Stomach (tissue), 9 donors: ENCODE data around the gene ARFGAP1. TPM values are rescaled to one million over a fixed set of nuclear protein-coding genes. Genes with fewer than 3 reads are reported as not detected.

Experiments used
- DNase-seq, 2 donors: peaks; one replicate each; pipeline versions ENCODE4 v3.0.0 to v3.0.0-alpha.2; 2013 to 2019
- H3K27ac ChIP-seq, 5 donors: fragments of 200-600 bp in 4 of 5; sonication (generic) in 4 of 5; one replicate each; pipeline ENCODE4 v1.5.1; 2013 to 2019; ENCODE audit warnings: mild to moderate bottlenecking in 1 of 5, moderate library complexity in 1 of 5
- H3K27me3 ChIP-seq, 3 donors: fragments of 200-600 bp; sonication (generic); one replicate each; pipeline ENCODE4 v1.5.1; 2017 to 2019; ENCODE audit warnings: mixed run types in 1 of 3
- H3K36me3 ChIP-seq, 4 donors: fragments of 200-600 bp; sonication (generic); 1 replicate in 3 of 4; 2 replicates in 1 of 4; pipeline ENCODE4 v1.5.1; 2016 to 2019
- H3K4me1 ChIP-seq, 4 donors: fragments of 200-600 bp; sonication (generic); one replicate each; pipeline ENCODE4 v1.5.1; 2016 to 2019
- H3K4me3 ChIP-seq, 4 donors: fragments of 200-600 bp; sonication (generic) in 3 of 4; one replicate each; pipeline ENCODE4 v1.5.1; 2016 to 2019; ENCODE audit warnings: mild to moderate bottlenecking in 1 of 4
- H3K9me3 ChIP-seq, 4 donors: fragments of 200-600 bp; sonication (generic); one replicate each; pipeline ENCODE4 v1.5.1; 2016 to 2019
- EP300 ChIP-seq: sonication (generic); formaldehyde crosslinking; IDR thresholded peaks from one replicate; pipeline ENCODE4 v1.6.1; 2017; ENCODE audit warnings: antibody characterized with exemption
- POLR2A ChIP-seq, 4 donors: fragments of 450-650 bp; IDR thresholded peaks; one replicate each; pipeline ENCODE4 v1.6.1; 2016; ENCODE audit warnings: antibody characterized with exemption in 4 of 4, control low read depth in 2 of 4, mild to moderate bottlenecking in 1 of 4, moderate library complexity in 1 of 4
- POLR2AphosphoS5 ChIP-seq, 3 donors: sonication (generic); formaldehyde crosslinking; IDR thresholded peaks; one replicate each; pipeline ENCODE4 v1.6.1; 2016; ENCODE audit warnings: antibody characterized with exemption in 3 of 3
- WGBS, 5 donors: extraction: QIAGEN DNeasy Blood & Tissue Kit in 3 of 5; methylation state at CpG; one replicate each; pipeline versions ENCODE4 v1.1.5 to v1.1.7; 2013 to 2018; 5-methylcytosine and 5-hydroxymethylcytosine counted together
- intact Hi-C: fragments of 100-400 bp; cut with DNase I; formaldehyde crosslinking; loops from one replicate; pipeline ENCODE4 v1.15.1; 2023; ENCODE audit warnings: low total_unique reads
- polyA plus RNA-seq, 3 donors: library from polyadenylated mRNA; stranded (reverse); fragments of 200-250 nt; gene quantifications; one replicate each; pipeline ENCODE4 v1.2.3, GENCODE V29; 2013
- small RNA-seq, 4 donors: library from RNA; depleted of rRNA; stranded (forward); fragments of <200 nt; gene quantifications; one replicate each; pipeline ENCODE3, GENCODE V24; 2016
- total RNA-seq, 5 donors: library from RNA; depleted of rRNA; stranded (reverse); fragments of >200 nt; gene quantifications; one replicate each; pipeline versions ENCODE4 v1.1.0 to v1.2.3, GENCODE V29; 2014 to 2016
- TF ChIP-seq, protein P1 (sequence below), 7 experiments: fragments of 450-650 bp in 4 of 7; fragments of 200-600 bp in 3 of 7; sonication (generic) in 3 of 7; IDR thresholded peaks; one replicate each; pipeline ENCODE4 v1.5.1; 2016 to 2019; ENCODE audit warnings: antibody characterized with exemption in 7 of 7, control low read depth in 2 of 7, mild to moderate bottlenecking in 1 of 7
- donor health status: healthy with polysubstance abuse.
- donor health status: Bipolar disorder and iron deficiency.
- donor health status: healthy.

The ARFGAP1 gene
- total and polyA plus RNA-seq, 8 donors = 51.3 to 146 (median 59.4) TPM

DNA sequence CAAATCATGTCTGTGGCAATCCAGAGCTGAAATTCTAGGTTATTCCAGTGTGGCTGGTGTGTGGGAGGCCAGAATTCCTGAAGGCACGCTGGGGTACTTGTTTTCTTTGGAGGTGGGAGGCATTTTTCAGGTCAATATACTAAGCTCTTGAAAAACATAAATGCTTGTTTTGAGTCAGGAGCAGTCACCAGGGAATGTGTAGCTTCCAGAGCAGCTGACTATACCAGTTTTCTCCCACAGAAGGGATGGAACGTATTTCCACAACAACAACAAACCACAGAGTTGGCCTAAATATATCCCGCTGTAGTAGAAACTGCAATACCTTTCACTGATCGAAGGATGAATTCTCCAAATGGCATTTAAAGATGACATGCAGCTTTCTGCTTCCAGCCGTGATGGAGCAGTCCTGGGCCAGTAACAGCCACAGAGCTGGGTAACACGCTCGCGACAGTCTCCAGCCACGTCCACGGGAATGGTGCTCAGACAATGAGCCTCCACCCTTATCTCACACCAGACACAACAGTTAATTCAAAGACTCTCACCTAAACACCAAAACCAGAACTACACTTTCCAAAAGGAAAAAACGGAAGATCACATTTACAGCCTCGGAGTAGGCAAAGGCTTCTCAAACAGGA, 65.3 kb downstream of the ARFGAP1 start:
- WGBS, 5 donors = 67 to 71% (median 71%) methylated on average over 12 of the region's 12 CpGs
- intact Hi-C loops = no loop called here
- H3K27me3 ChIP-seq = peaks cover 8 to 78% (median 28%) of the 10 kb centered on the region in 3 donors
- peaks cover 0 to 6% (median 0%) of the 10 kb centered on the region in 4 donors for H3K9me3 ChIP-seq
- H3K4me1 ChIP-seq = no peaks in the 10 kb centered on the region
- no peaks in the 10 kb centered on the region for H3K36me3 ChIP-seq
- no peak for TF ChIP-seq EP300
- TF ChIP-seq, protein P1, sequence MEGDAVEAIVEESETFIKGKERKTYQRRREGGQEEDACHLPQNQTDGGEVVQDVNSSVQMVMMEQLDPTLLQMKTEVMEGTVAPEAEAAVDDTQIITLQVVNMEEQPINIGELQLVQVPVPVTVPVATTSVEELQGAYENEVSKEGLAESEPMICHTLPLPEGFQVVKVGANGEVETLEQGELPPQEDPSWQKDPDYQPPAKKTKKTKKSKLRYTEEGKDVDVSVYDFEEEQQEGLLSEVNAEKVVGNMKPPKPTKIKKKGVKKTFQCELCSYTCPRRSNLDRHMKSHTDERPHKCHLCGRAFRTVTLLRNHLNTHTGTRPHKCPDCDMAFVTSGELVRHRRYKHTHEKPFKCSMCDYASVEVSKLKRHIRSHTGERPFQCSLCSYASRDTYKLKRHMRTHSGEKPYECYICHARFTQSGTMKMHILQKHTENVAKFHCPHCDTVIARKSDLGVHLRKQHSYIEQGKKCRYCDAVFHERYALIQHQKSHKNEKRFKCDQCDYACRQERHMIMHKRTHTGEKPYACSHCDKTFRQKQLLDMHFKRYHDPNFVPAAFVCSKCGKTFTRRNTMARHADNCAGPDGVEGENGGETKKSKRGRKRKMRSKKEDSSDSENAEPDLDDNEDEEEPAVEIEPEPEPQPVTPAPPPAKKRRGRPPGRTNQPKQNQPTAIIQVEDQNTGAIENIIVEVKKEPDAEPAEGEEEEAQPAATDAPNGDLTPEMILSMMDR (IDR thresholded peaks at IDR 0.05) = no peak
- TF ChIP-seq POLR2A (IDR thresholded peaks at IDR 0.05) = no peak
- no peak for TF ChIP-seq POLR2AphosphoS5 (IDR thresholded peaks at IDR 0.05)
- H3K27ac ChIP-seq = no peak overlapping the region
- no peak for DNase-seq
- H3K4me3 ChIP-seq = no peak overlapping the region

Small RNA genes lying within 50 kb of the gene (small RNA-seq; reads per million reads assigned to genes)
- gene MIR3196 (0 reads per million in 4 donors), gene MIR4326 (0 to 0.92 (median 0.43) reads per million in 4 donors), gene RNU6-994P (0 reads per million in 4 donors)

Other genes starting within 250 kb of the ARFGAP1 start
- 10 to 100 TPM; 20.4 to 41.1 (median 33.3) TPM for gene YTHDF1, start 56.7 kb upstream of the ARFGAP1 start, total RNA-seq
- 10 to 100 TPM; 17.8 to 19.4 (median 19.3) TPM for gene YTHDF1, start 56.7 kb upstream of the ARFGAP1 start, polyA plus RNA-seq
- not detected for gene BIRC7, start 36.9 kb upstream of the ARFGAP1 start, total RNA-seq
- gene BIRC7, start 36.9 kb upstream of the ARFGAP1 start, polyA plus RNA-seq = not detected
- 1 to 10 TPM in 1 of 5 donors, not detected in 4; 4.4 TPM for gene NKAIN4, start 18.4 kb upstream of the ARFGAP1 start, total RNA-seq
- 1 to 10 TPM in 1 of 3 donors, under 1 TPM in 1, not detected in 1; 0.28 to 1.2 TPM for gene NKAIN4, start 18.4 kb upstream of the ARFGAP1 start, polyA plus RNA-seq
- gene COL20A1, start 20.4 kb downstream of the ARFGAP1 start, total RNA-seq = 1 to 10 TPM in 1 of 5 donors, not detected in 4; 2.4 TPM
- gene COL20A1, start 20.4 kb downstream of the ARFGAP1 start, polyA plus RNA-seq = under 1 TPM in 1 of 3 donors, not detected in 2; 0.53 TPM
- under 1 TPM in 1 of 5 donors, not detected in 4; under 0.01 TPM for gene CHRNA4, start 88.5 kb downstream of the ARFGAP1 start, total RNA-seq
- under 1 TPM in 1 of 3 donors, not detected in 2; 0.15 TPM for gene CHRNA4, start 88.5 kb downstream of the ARFGAP1 start, polyA plus RNA-seq
- gene KCNQ2, start 199.8 kb downstream of the ARFGAP1 start, total RNA-seq = 1 to 10 TPM in 1 of 5 donors, not detected in 4; 2.2 TPM
- under 1 TPM in 2 of 3 donors, not detected in 1; 0.03 to 0.25 TPM for gene KCNQ2, start 199.8 kb downstream of the ARFGAP1 start, polyA plus RNA-seq
- gene EEF1A2, start 226.3 kb downstream of the ARFGAP1 start, total RNA-seq = 10 to 100 TPM in 2 of 5 donors, 1 to 10 TPM in 1, under 1 TPM in 1, not detected in 1; 0.58 to 64.8 (median 16.7) TPM
- 10 to 100 TPM in 2 of 3 donors, 1 to 10 TPM in 1; 4.6 to 53.0 (median 25.0) TPM for gene EEF1A2, start 226.3 kb downstream of the ARFGAP1 start, polyA plus RNA-seq
- gene PPDPF, start 248.0 kb downstream of the ARFGAP1 start, total RNA-seq = 100 to 1,000 TPM in 2 of 5 donors, 10 to 100 TPM in 2, 1 to 10 TPM in 1; 1.8 to 213 (median 84.8) TPM
- gene PPDPF, start 248.0 kb downstream of the ARFGAP1 start, polyA plus RNA-seq = 100 to 1,000 TPM; 570 to 756 (median 749) TPM